Adrenal gland (tissue), 19 donors: ENCODE data around the gene PAGE5. TPM values are rescaled to one million over a fixed set of nuclear protein-coding genes. Genes with fewer than 3 reads are reported as not detected.

Experiments
- DNase-seq, 7 donors: peaks; one replicate each; pipeline ENCODE4 v3.0.0-alpha.2; 2019 to 2020
- H3K27ac ChIP-seq, 5 donors: fragments of 200-600 bp; sonication (generic) in 4 of 5; 1 replicate in 3 of 5; 2 replicates in 2 of 5; pipeline versions ENCODE4 v1.5.1 to v1.8.0; 2016 to 2020; ENCODE audit warnings: mild to moderate bottlenecking in 1 of 5
- H3K27me3 ChIP-seq: fragments of 200-600 bp; 2 replicates; pipeline ENCODE4 v1.8.0; 2021
- H3K36me3 ChIP-seq, 2 donors: fragments of 200-600 bp; replicated peaks in 1 of 2; 1 replicate in 1 of 2; 2 replicates in 1 of 2; pipeline versions ENCODE4 v1.5.1 to v1.8.0; 2018 to 2022
- H3K4me1 ChIP-seq, 2 donors: fragments of 200-600 bp; replicated peaks in 1 of 2; 1 replicate in 1 of 2; 2 replicates in 1 of 2; pipeline versions ENCODE4 v1.5.1 to v1.8.0; 2018 to 2021
- H3K4me3 ChIP-seq, 4 donors: fragments of 200-600 bp; sonication (generic) in 3 of 4; one replicate each; pipeline ENCODE4 v1.5.1; 2016 to 2018
- H3K9me3 ChIP-seq, 3 donors: fragments of 200-600 bp; sonication (generic) in 1 of 3; replicated peaks in 1 of 3; 1 replicate in 2 of 3; 2 replicates in 1 of 3; pipeline versions ENCODE4 v1.5.1 to v1.8.0; 2016 to 2021
- POLR2A ChIP-seq, 2 donors: fragments of 450-650 bp; IDR thresholded peaks; one replicate each; pipeline ENCODE4 v1.6.1; 2017; ENCODE audit warnings: antibody characterized with exemption in 2 of 2, mild to moderate bottlenecking in 2 of 2, moderate library complexity in 1 of 2
- WGBS, 4 donors: extraction: QIAGEN DNeasy Blood & Tissue Kit in 2 of 4; methylation state at CpG; one replicate each; pipeline versions ENCODE4 v1.1.5 to v1.1.7; 2013 to 2017; 5-methylcytosine and 5-hydroxymethylcytosine counted together
- intact Hi-C, 2 donors: fragments of 100-400 bp; cut with DNase I; formaldehyde crosslinking; loops; one replicate each; pipeline versions ENCODE4 v1.14.1 to v1.15.0; 2022 to 2023
- long read RNA-seq, 10 donors: library from polyadenylated mRNA in 3 of 10; unstranded in 2 of 10; stranded (forward) in 1 of 10; transcript quantifications; one replicate each; pipeline ENCODE4 v2.0.0 and lab custom pipeline, GENCODE V29; 2021 to 2026
- polyA plus RNA-seq, 3 donors: library from polyadenylated mRNA; stranded (reverse); fragments of 200-250 nt in 2 of 3; fragments of 350-450 nt in 1 of 3; fragmentation: Illumina TruSeq in 1 of 3; extraction: RNeasy Lipid Tissue Mini Kit (QIAGEN cat#74804) in 1 of 3; gene quantifications; one replicate each; pipeline ENCODE4 v1.2.3, GENCODE V29; 2013 to 2014
- total RNA-seq, 9 donors: library from RNA; depleted of rRNA in 4 of 9; stranded (reverse); fragments of >200 nt in 4 of 9; fragments of 120-200 nt in 1 of 9; fragmentation: NEBNext Ultra II Directional in 1 of 9; extraction: Animal tissue kit (Norgen Biotek cat#: 25700) in 1 of 9; gene quantifications; one replicate each; pipeline versions ENCODE4 v1.1.0 to v1.2.4, GENCODE V29; 2013 to 2023
- TF ChIP-seq, protein P1 (sequence below), 6 experiments: fragments of 450-650 bp in 4 of 6; fragments of 200-600 bp in 2 of 6; sonication (generic) in 1 of 6; IDR thresholded peaks; 1 replicate in 5 of 6; 2 replicates in 1 of 6; pipeline versions ENCODE4 v1.5.1 to v1.8.0; 2016 to 2021; ENCODE audit warnings: antibody characterized with exemption in 6 of 6, mild to moderate bottlenecking in 2 of 6, moderate library complexity in 1 of 6
- donor health status: healthy with polysubstance abuse.
- donor health status: Bipolar disorder and iron deficiency.
- donor health status: DM: yes; HTN: yes; CAD: no.
- donor health status: DM: no; HTN: no; CAD: no.
- donor health status: DM: no; HTN: no; CAD: no.
- donor health status: DM: yes; HTN: yes; CAD: no.

The PAGE5 gene, protein sequence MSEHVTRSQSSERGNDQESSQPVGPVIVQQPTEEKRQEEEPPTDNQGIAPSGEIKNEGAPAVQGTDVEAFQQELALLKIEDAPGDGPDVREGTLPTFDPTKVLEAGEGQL
- total RNA-seq: not detected
- polyA plus RNA-seq: not detected
- long read RNA-seq, donor 1: 0 reads
- long read RNA-seq, donor 2: 0 reads
- long read RNA-seq, donor 3: 0 reads
- long read RNA-seq, donor 4: 0 reads
- long read RNA-seq, donor 5: 0 reads
- long read RNA-seq, donor 6: 0 reads
- long read RNA-seq, donor 7: 0 reads
- long read RNA-seq, donor 8, partial matches to known transcripts: 0 of 1 reads
- long read RNA-seq, donor 8, other reads (novel, unspliced or antisense): 0 of 1 reads
- long read RNA-seq, donor 9: 0 reads
- long read RNA-seq, donor 10: 0 reads

DNA sequence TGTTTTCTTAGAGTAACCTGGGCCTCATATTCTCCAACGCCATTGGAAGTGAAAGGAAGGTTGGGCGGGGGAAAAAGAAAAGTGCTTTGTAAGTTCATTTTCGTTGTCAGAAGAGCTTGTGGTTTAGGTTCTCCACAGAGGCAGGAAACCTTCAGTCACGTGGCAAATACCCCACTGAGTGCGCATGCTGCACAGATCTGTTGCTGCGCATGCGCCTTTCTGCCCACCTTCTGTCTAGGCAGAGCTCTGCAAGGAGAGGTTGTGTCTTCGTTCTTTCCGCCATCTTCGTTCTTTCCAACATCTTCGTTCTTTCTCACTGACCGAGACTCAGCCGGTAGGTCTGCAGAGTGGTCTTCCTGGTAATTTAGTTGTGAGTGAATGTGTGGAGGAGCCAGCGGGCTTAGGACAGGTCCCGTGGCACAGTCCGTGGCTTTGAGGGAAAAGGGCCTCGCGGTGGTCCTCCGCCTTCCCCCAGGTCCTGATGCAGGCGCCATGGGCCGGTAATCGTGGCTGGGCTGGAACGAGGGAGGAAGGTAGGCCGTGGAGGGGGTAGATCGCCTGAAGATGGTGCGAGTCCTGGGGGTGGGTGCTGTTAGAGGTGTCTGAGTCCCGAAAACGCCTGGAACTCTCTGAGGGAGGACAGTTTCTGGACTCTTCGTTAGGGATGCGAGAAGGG, at the start of gene PAGE5:
PAGE5 (plus strand) TSS at position 228 of the 676 bp plus-strand sequence. CDS start 1,037 bp downstream, outside the sequence.
- H3K4me1 ChIP-seq: no peaks in the 10 kb centered on the region
- H3K4me3 ChIP-seq: no peak within 1 kb of the TSS
- intact Hi-C loops: no loop called here
- 80 to 89% (median 84%) methylated on average over 23 to 30 of the region's 30 CpGs for WGBS, 4 donors
- H3K27me3 ChIP-seq: peaks cover 29% of the 10 kb centered on the region
- no peaks in the 10 kb centered on the region for H3K36me3 ChIP-seq
- no peaks in the 10 kb centered on the region for H3K9me3 ChIP-seq
- TF ChIP-seq, protein P1, sequence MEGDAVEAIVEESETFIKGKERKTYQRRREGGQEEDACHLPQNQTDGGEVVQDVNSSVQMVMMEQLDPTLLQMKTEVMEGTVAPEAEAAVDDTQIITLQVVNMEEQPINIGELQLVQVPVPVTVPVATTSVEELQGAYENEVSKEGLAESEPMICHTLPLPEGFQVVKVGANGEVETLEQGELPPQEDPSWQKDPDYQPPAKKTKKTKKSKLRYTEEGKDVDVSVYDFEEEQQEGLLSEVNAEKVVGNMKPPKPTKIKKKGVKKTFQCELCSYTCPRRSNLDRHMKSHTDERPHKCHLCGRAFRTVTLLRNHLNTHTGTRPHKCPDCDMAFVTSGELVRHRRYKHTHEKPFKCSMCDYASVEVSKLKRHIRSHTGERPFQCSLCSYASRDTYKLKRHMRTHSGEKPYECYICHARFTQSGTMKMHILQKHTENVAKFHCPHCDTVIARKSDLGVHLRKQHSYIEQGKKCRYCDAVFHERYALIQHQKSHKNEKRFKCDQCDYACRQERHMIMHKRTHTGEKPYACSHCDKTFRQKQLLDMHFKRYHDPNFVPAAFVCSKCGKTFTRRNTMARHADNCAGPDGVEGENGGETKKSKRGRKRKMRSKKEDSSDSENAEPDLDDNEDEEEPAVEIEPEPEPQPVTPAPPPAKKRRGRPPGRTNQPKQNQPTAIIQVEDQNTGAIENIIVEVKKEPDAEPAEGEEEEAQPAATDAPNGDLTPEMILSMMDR (IDR thresholded peaks at IDR 0.05): no peak
- no peak for TF ChIP-seq POLR2A (IDR thresholded peaks at IDR 0.05)
- no peak for DNase-seq
- no peak within 1 kb of the TSS for H3K27ac ChIP-seq

DNA sequence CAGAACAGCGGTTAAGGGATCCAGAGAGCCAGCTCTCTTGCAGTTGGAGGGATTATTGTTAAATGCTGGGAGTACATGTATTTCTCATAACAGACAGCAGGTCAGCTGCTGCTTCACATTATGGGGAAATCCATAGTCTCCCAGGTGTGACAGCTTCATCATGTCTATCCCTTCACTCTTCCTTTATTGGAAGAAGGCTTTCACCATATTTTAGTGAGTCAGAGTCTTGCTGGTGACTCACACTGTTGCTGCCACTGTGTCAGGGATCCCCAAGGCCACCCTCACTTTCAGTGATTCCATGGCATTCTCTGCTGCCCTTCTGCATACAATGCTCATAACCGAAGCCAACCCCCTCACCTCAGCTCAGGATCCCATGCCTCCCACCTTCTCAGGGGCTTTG, 32.9 kb upstream of the PAGE5 start:
- 50 to 73% (median 66%) methylated on average over 1 to 2 of the region's 2 CpGs for WGBS, 4 donors
- Histone ChIP-seq H3K4me3 (no peak overlapping the region), H3K9me3 (no peaks in the 10 kb centered on the region), H3K27me3 (no peaks in the 10 kb centered on the region), H3K4me1 (no peaks in the 10 kb centered on the region), H3K36me3 (no peaks in the 10 kb centered on the region), H3K27ac (peak overlapping the region in 1 of 5 donors; percentile 41)
- intact Hi-C loops: no loop called here
- TF ChIP-seq, protein P1 (IDR thresholded peaks at IDR 0.05): no peak
- TF ChIP-seq POLR2A (IDR thresholded peaks at IDR 0.05): peak in 1 of 2 donors; percentile 7
- peak; percentile 37 to 69 (median 65) for DNase-seq

- WGBS, 4 donors: 42 to 93% (median 66%) methylated on average over 1 of the region's 1 CpG
- TF ChIP-seq, protein P1 (IDR thresholded peaks at IDR 0.05): no peak
- TF ChIP-seq POLR2A (IDR thresholded peaks at IDR 0.05): no peak
- DNase-seq: no peak
These were observed 23.5 kb upstream of the PAGE5 start for GRCh38 chrX:55196688-55197087.

GRCh38 chrX:55201930-55202579, 18.1 kb upstream of the PAGE5 start:
- no peak for TF ChIP-seq POLR2A (IDR thresholded peaks at IDR 0.05)
- TF ChIP-seq, protein P1 (IDR thresholded peaks at IDR 0.05): no peak
- intact Hi-C loops: no loop called here

More at GRCh38 chrX:55196688-55197087, 23.5 kb upstream of the PAGE5 start:
- Histone ChIP-seq H3K4me1 (no peaks in the 10 kb centered on the region), H3K9me3 (no peaks in the 10 kb centered on the region), H3K27ac (no peak overlapping the region), H3K36me3 (no peaks in the 10 kb centered on the region), H3K4me3 (no peak overlapping the region), H3K27me3 (no peaks in the 10 kb centered on the region)
- intact Hi-C loops: no loop called here

More at GRCh38 chrX:55201930-55202579, 18.1 kb upstream of the PAGE5 start:
- H3K4me1 ChIP-seq: no peaks in the 10 kb centered on the region
- WGBS, 4 donors: 23 to 47% (median 33%) methylated on average over 2 to 3 of the region's 3 CpGs
- H3K27ac ChIP-seq: no peak overlapping the region
- H3K27me3 ChIP-seq: no peaks in the 10 kb centered on the region
- no peaks in the 10 kb centered on the region for H3K9me3 ChIP-seq
- no peak overlapping the region for H3K4me3 ChIP-seq
- no peaks in the 10 kb centered on the region for H3K36me3 ChIP-seq
- peak in 1 of 7 donors; percentile 10 for DNase-seq
